Esophagus (tissue), 2 donors: ENCODE results near the gene DNER. TPM values are rescaled to one million over a fixed set of nuclear protein-coding genes. Genes with fewer than 3 reads are reported as not detected.
"Not testable (repeated sequence)": the region's sequence is repeated elsewhere in the genome, so short reads cannot be mapped to it uniquely, and the experiment has no call there.

Source experiments
- H3K27ac ChIP-seq, 2 donors: one replicate each; pipeline ENCODE4 v1.5.1; 2013; ENCODE audit warnings: low read depth in 2 of 2, mild to moderate bottlenecking in 2 of 2, inconsistent platforms in 1 of 2, low read length in 1 of 2, moderate library complexity in 1 of 2
- H3K27me3 ChIP-seq, 2 donors: one replicate each; pipeline ENCODE4 v1.6.1; 2013; ENCODE audit warnings: low read length in 2 of 2, control low read depth in 1 of 2, mild to moderate bottlenecking in 1 of 2; ENCODE audit not compliant: insufficient read depth in 2 of 2, control insufficient read depth in 1 of 2
- H3K36me3 ChIP-seq, 2 donors: one replicate each; pipeline ENCODE4 v1.6.1; 2013; ENCODE audit warnings: low read length in 1 of 2; ENCODE audit not compliant: control insufficient read depth in 2 of 2, insufficient read depth in 2 of 2
- H3K4me1 ChIP-seq, 2 donors: one replicate each; pipeline ENCODE4 v1.6.1; 2013; ENCODE audit warnings: low read length in 1 of 2; ENCODE audit not compliant: control insufficient read depth in 2 of 2, insufficient read depth in 2 of 2
- H3K4me3 ChIP-seq, 2 donors: one replicate each; pipeline ENCODE4 v1.5.1; 2013; ENCODE audit warnings: low read length in 2 of 2, mild to moderate bottlenecking in 2 of 2, low read depth in 1 of 2, moderate library complexity in 1 of 2
- H3K9me3 ChIP-seq, 2 donors: one replicate each; pipeline ENCODE4 v1.6.1; 2013; ENCODE audit warnings: mild to moderate bottlenecking in 2 of 2, low read depth in 1 of 2, low read length in 1 of 2, moderate library complexity in 1 of 2; ENCODE audit not compliant: control insufficient read depth in 2 of 2, insufficient read depth in 1 of 2
- WGBS, 2 donors: extraction: QIAGEN DNeasy Blood & Tissue Kit; methylation state at CpG; one replicate each; pipeline ENCODE4 v1.1.7; 2013; 5-methylcytosine and 5-hydroxymethylcytosine counted together
- polyA plus RNA-seq, 2 donors: library from polyadenylated mRNA; stranded (reverse); fragments of 200-250 nt; gene quantifications; one replicate each; pipeline ENCODE4 v1.2.3, GENCODE V29; 2013
- donor health status: healthy with polysubstance abuse.
- donor health status: Bipolar disorder and iron deficiency.

The DNER gene
- polyA plus RNA-seq, 2 donors: 0.24 to 0.29 TPM

GRCh38 chr2:229342376-229342775 lies 372.0 kb downstream of the DNER start:
- H3K27ac ChIP-seq: no peak overlapping the region
- 46 to 53% methylated on average over 4 of the region's 4 CpGs for WGBS, 2 donors
- H3K27me3 ChIP-seq: peaks cover 0 to 4% of the 10 kb centered on the region in 2 donors
- H3K9me3 ChIP-seq: no peaks in the 10 kb centered on the region
- peaks cover 0 to 3% of the 10 kb centered on the region in 2 donors for H3K4me1 ChIP-seq
- no peak overlapping the region for H3K4me3 ChIP-seq
- no peaks in the 10 kb centered on the region for H3K36me3 ChIP-seq

GRCh38 chr2:229340086-229340760 lies 374.1 kb downstream of the DNER start:
- H3K4me1 ChIP-seq: peaks cover 0 to 3% of the 10 kb centered on the region in 2 donors
- H3K9me3 ChIP-seq: no peaks in the 10 kb centered on the region
- no peak overlapping the region for H3K4me3 ChIP-seq
- no peak overlapping the region for H3K27ac ChIP-seq
- H3K27me3 ChIP-seq: no peaks in the 10 kb centered on the region
- 84 to 89% methylated on average over 8 of the region's 8 CpGs for WGBS, 2 donors
- no peaks in the 10 kb centered on the region for H3K36me3 ChIP-seq

GRCh38 chr2:229339618-229340017 lies 374.7 kb downstream of the DNER start:
- Histone ChIP-seq H3K27me3 (no peaks in the 10 kb centered on the region), H3K36me3 (no peaks in the 10 kb centered on the region), H3K4me1 (peaks cover 0 to 3% of the 10 kb centered on the region in 2 donors), H3K27ac (no peak overlapping the region), H3K9me3 (no peaks in the 10 kb centered on the region), H3K4me3 (no peak overlapping the region)
- WGBS, 2 donors: 82 to 86% methylated on average over 5 of the region's 5 CpGs

- not testable (repeated sequence) for H3K4me3 ChIP-seq, H3K36me3 ChIP-seq, H3K27me3 ChIP-seq, H3K4me1 ChIP-seq, H3K9me3 ChIP-seq, H3K27ac ChIP-seq
- WGBS, 2 donors: 81 to 89% methylated on average over 4 of the region's 4 CpGs
Measured at GRCh38 chr2:229339171-229339570, 375.2 kb downstream of the DNER start.

GRCh38 chr2:229335877-229336346 lies 378.4 kb downstream of the DNER start:
- no peaks in the 10 kb centered on the region for H3K9me3 ChIP-seq
- no peaks in the 10 kb centered on the region for H3K27me3 ChIP-seq
- H3K4me3 ChIP-seq: no peak overlapping the region
- no peaks in the 10 kb centered on the region for H3K4me1 ChIP-seq
- WGBS, 2 donors: 59 to 66% methylated on average over 7 of the region's 7 CpGs
- no peak overlapping the region for H3K27ac ChIP-seq
- no peaks in the 10 kb centered on the region for H3K36me3 ChIP-seq

- Histone ChIP-seq H3K27me3 (no peaks in the 10 kb centered on the region), H3K9me3 (no peaks in the 10 kb centered on the region), H3K36me3 (no peaks in the 10 kb centered on the region), H3K4me3 (no peak overlapping the region), H3K27ac (no peak overlapping the region), H3K4me1 (no peaks in the 10 kb centered on the region)
- 74 to 82% methylated on average over 7 of the region's 7 CpGs for WGBS, 2 donors
Measured at GRCh38 chr2:229335330-229335729, 379.0 kb downstream of the DNER start.

GRCh38 chr2:229330952-229331351 lies 383.4 kb downstream of the DNER start:
- Histone ChIP-seq H3K27me3 (no peaks in the 10 kb centered on the region), H3K36me3 (no peaks in the 10 kb centered on the region), H3K9me3 (no peaks in the 10 kb centered on the region), H3K4me1 (no peaks in the 10 kb centered on the region), H3K4me3 (no peak overlapping the region), H3K27ac (no peak overlapping the region)
- WGBS, 2 donors: 43 to 54% methylated on average over 5 of the region's 5 CpGs

- Histone ChIP-seq H3K9me3 (no peaks in the 10 kb centered on the region), H3K36me3 (no peaks in the 10 kb centered on the region), H3K4me3 (no peak overlapping the region), H3K27me3 (peaks cover 0 to 4% of the 10 kb centered on the region in 2 donors), H3K27ac (no peak overlapping the region), H3K4me1 (no peaks in the 10 kb centered on the region)
- WGBS, 2 donors: 87 to 90% methylated on average over 3 of the region's 3 CpGs
Measured at GRCh38 chr2:229319558-229319957, 394.8 kb downstream of the DNER start.

GRCh38 chr2:229314117-229314516 lies 400.2 kb downstream of the DNER start:
- H3K4me1 ChIP-seq: no peaks in the 10 kb centered on the region
- no peaks in the 10 kb centered on the region for H3K36me3 ChIP-seq
- peaks cover 0 to 6% of the 10 kb centered on the region in 2 donors for H3K27me3 ChIP-seq
- WGBS, 2 donors: 59 to 62% methylated on average over 5 of the region's 5 CpGs
- no peak overlapping the region for H3K4me3 ChIP-seq
- H3K9me3 ChIP-seq: no peaks in the 10 kb centered on the region
- no peak overlapping the region for H3K27ac ChIP-seq

GRCh38 chr2:229313591-229313990 lies 400.8 kb downstream of the DNER start:
- WGBS, 2 donors: 45 to 51% methylated on average over 3 of the region's 3 CpGs
- Histone ChIP-seq H3K4me3 (no peak overlapping the region), H3K27me3 (peaks cover 0 to 6% of the 10 kb centered on the region in 2 donors), H3K27ac (no peak overlapping the region), H3K4me1 (no peaks in the 10 kb centered on the region), H3K9me3 (no peaks in the 10 kb centered on the region), H3K36me3 (no peaks in the 10 kb centered on the region)
